ENCODE measurements around the gene ZDHHC8.

The ZDHHC8 gene

GRCh38 chr22:20157430-20158183 is 26.0 kb downstream of the ZDHHC8 start:
- in situ Hi-C loops (cut with MboI; ENCODE audit: low sequenced_read_pairs): loop anchor here (10.0 kb wide), 1 partner anchor 117 kb away; no protein-coding TSS in a partner anchor

GRCh38 chr22:20158391-20159036 is 26.9 kb downstream of the ZDHHC8 start:
- in situ Hi-C loops (cut with MboI; ENCODE audit: low sequenced_read_pairs): loop anchor here (10.0 kb wide), 1 partner anchor 116 kb away; no protein-coding TSS in a partner anchor

- in situ Hi-C loops (cut with MboI; ENCODE audit: low sequenced_read_pairs): loop anchor here (10.0 kb wide), 1 partner anchor 116 kb away; no protein-coding TSS in a partner anchor
Observed at GRCh38 chr22:20159076-20159475, 27.5 kb downstream of the ZDHHC8 start.

- in situ Hi-C loops (cut with MboI; ENCODE audit: low sequenced_read_pairs): loop anchor here (10.0 kb wide), 1 partner anchor 115 kb away; no protein-coding TSS in a partner anchor
Observed at GRCh38 chr22:20159531-20159930, 27.9 kb downstream of the ZDHHC8 start.

DNA sequence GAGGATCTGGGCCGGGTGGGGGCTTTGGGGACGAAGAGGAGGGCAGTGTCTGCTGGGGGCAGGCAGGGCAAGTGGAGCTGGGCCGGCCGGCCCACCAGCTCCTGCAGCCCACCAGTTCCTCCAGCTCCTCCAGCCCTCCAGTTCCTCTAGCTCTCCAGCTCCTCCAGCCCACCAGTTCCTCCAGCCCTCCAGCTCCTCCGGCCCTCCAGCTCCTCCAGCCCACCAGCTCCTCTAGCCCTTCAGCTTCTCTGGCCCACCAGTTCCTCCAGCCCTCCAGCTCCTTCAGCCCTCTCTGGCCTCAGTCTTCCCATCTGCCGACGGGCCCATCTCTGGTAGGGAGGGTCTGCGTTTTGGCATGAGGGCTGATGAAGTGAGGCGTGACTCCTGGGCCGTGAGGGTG is 28.4 kb downstream of the ZDHHC8 start:
- in situ Hi-C loops (cut with MboI; ENCODE audit: low sequenced_read_pairs): no loop called here

DNA sequence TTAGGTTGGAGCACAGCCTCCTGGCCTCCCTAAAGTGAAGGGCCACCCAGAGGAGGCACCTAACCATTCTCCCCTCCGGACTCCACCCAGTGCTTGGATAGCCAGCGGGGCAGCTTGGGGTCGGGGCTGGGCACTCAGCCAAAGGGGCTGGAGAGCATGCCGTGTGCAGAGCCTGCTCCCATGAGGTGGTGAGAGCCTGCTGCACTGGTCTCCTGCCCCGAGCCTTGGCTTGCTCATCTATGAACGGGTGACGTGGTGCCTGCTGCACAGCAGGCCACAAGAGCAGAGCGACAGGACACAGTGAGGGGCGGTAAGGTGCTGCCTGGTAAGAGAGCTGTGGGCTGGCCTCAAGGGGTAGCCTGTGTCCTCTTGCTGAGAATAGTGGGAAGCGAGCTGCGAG is 33.3 kb downstream of the ZDHHC8 start:
- in situ Hi-C loops (cut with MboI; ENCODE audit: low sequenced_read_pairs): no loop called here

DNA sequence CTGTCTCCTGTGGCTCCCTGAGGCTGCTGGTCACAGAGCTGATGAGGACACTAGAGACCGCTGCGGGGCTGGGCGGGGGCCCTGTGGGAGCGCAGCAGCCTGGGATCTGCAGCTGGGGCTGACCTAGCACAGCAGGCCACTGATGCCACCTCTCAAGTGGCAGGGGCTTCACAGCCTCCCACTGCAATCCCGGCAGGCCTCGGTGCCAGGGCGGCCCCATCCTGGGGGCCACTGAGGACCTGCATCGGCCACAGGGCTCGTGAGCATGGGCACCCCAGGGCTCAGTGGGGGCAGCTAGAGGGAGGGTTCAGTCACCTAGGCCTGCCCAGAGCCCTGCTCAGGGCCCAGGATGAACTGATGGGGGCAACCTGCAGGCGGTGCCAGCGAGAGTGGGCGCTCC is 33.8 kb downstream of the ZDHHC8 start:
- in situ Hi-C loops (cut with MboI; ENCODE audit: low sequenced_read_pairs): no loop called here

- in situ Hi-C loops (cut with MboI; ENCODE audit: low sequenced_read_pairs): no loop called here
Observed at GRCh38 chr22:20165913-20166312, 34.3 kb downstream of the ZDHHC8 start.

- in situ Hi-C loops (cut with MboI; ENCODE audit: low sequenced_read_pairs): no loop called here
Observed at GRCh38 chr22:20166703-20167102, 35.1 kb downstream of the ZDHHC8 start.

GRCh38 chr22:20167643-20168322 is 36.2 kb downstream of the ZDHHC8 start:
- in situ Hi-C loops (cut with MboI; ENCODE audit: low sequenced_read_pairs): no loop called here

- in situ Hi-C loops (cut with MboI; ENCODE audit: low sequenced_read_pairs): no loop called here
Observed at GRCh38 chr22:20169253-20169822, 37.7 kb downstream of the ZDHHC8 start.

- in situ Hi-C loops (cut with MboI; ENCODE audit: low sequenced_read_pairs): no loop called here
Observed at GRCh38 chr22:20170170-20170569, 38.6 kb downstream of the ZDHHC8 start.

DNA sequence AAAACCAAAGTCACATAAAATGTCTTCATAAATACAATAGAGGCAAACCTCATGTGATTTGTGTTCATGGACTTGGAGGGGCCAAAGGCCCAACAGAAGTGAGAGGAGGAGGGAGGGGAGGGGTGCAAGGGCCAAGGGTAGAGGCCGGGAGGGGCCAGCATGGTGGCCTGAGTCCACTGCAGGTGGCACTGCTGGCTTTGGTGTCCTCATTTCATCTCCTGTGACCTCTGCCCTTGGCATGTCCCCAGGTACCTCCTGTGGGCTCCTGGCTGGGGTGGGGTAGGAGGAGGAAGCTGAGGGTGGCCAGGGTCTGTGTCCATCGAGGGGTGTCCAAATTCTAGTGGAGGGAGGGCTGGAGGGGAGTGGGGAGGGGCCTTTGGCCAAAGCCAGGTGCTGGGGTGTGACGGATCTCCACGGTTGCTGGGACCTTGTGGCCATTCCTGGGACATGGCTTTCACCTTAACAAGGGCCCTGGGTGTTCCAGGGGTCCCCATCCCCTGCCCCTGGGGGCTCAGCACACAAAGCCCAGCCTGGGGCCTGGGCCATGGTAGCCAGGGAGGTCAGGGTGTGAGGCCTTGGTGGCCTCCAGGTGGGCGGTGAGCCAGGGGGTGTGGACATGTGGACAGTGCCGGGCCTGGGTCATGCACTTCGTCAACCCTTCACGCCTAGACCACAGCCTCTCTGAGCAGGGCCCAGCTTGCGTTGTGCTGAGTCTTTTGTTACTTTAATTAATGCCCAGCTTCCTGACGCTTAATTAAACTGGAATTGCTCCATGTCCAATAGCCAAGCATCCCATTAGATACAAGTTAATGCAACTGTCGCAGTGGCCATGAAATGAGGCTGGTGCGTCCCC is 39.9 kb downstream of the ZDHHC8 start:
- in situ Hi-C loops (cut with MboI; ENCODE audit: low sequenced_read_pairs): no loop called here

DNA sequence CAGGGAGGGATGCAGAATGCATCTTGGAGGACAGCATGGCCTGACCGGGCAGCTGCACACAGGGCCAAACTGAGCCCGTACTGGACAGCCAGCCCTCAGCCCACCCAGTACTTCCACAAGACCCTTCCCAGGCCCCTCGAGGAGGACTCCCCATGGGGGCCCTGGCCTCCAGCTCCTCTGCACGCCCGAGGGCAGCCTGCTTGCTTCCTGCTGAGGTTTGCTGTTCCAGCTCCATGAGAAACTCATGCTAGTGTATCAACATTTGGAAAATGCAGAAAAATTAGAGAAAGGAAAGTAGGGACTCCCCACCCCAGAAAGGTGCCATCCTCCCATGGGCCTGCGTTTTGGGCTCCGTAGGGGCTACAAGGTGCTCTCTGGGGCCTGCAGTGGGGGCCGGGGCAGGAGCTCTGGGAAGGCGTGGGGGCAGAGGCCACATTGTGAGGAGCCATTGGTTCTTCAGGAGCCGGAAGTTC is 40.6 kb downstream of the ZDHHC8 start:
- in situ Hi-C loops (cut with MboI; ENCODE audit: low sequenced_read_pairs): no loop called here

DNA sequence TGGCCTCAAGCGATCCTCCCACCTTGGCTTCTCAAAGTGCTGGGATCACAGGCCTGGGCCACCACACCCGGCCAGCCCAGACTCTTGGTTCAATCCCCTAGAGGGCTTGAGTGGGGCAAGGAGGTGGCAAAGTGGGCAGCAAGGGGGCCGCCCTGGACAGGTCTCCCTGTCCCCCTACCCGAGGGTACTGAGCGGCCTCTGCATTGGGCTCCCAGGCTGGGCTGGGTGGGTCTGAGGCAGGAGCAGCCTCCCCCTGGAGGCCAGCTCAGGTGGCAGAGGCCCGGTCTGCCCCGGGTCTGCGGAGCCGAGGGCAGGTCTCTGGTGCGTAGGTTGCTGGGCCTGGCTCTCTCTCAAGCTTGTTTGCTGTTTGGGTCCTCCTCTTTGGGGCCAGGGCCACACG is 41.6 kb downstream of the ZDHHC8 start:
- in situ Hi-C loops (cut with MboI; ENCODE audit: low sequenced_read_pairs): no loop called here

- in situ Hi-C loops (cut with MboI; ENCODE audit: low sequenced_read_pairs): no loop called here
Observed at GRCh38 chr22:20173772-20174171, 42.2 kb downstream of the ZDHHC8 start.

DNA sequence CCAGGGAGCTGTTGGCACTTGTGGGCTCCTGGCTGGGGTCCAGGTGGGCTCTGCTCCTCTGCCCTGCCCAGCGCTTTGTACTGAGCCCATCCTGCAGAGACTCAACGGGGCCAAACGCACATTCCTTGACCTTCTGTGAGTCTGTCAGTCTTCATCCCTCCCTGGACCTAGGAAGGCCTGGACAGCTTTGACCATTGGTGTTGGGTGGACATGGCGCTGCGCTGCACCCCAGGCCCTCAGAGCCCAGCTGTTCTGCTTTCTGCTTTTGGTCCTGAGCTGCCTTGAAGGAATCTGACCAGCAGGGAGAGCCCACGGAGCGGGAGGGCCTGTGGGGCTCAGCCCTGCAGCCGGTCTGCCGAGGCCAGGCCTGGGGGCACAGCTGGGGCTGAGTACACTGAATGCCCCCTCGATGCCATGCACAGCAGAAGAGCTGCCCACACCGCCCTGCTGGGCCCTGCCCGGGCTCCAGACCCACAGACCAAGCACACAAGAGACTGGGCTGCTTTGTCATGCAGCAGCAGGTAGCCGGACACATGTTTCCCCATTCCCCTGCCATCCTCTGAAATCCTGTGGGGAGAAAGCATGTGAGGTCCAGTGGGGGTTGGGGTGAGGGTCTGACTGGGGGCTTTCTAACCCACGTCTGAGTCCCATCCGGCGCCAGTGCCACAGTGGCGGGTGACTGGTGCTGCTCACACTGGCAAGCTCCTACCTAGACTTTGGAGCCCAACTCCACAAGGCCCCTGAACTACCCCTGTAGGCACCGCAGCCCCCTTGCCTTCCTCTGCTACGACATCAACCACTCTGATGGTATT is 43.4 kb downstream of the ZDHHC8 start:
- in situ Hi-C loops (cut with MboI; ENCODE audit: low sequenced_read_pairs): no loop called here

DNA sequence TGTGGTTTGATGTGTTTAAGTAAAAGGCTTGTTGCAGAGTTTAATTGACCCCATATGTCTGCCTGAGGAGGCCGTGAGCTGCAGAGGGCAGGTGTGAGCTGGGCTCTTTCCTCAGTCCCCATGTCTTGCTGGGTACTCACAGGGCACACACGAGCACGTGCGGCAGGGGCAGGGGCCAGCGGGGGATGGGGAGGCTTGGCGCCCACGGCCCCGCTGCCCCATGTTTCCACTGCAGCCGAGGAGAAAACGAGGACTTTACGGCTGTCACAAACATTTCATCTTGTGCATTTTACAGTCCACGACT is 43.9 kb downstream of the ZDHHC8 start:
- in situ Hi-C loops (cut with MboI; ENCODE audit: low sequenced_read_pairs): no loop called here

- in situ Hi-C loops (cut with MboI; ENCODE audit: low sequenced_read_pairs): no loop called here
Observed at GRCh38 chr22:20176421-20177085, 44.9 kb downstream of the ZDHHC8 start.

Measured in HL-60/S4 treated with phorbol 12-myristate 13-acetate at 8.2 ng/mL for 4 days and 3 days (cell line).